Coronary artery (tissue), 2 donors: Measurements from ENCODE around the gene TMEM167B.

Experiments used
- DNase-seq: peaks from one replicate; pipeline ENCODE4 v3.0.0-alpha.2; 2017; ENCODE audit warnings: low spot score
- H3K27ac ChIP-seq, 2 donors: fragments of 200-600 bp; sonication (generic); one replicate each; pipeline ENCODE4 v1.5.1; 2016 to 2019
- H3K4me3 ChIP-seq: fragments of 200-600 bp; sonication (generic); 2 replicates; pipeline ENCODE4 v1.5.1; 2016; ENCODE audit warnings: mild to moderate bottlenecking, moderate library complexity
- TF ChIP-seq, protein P1 (sequence below): fragments of 200-600 bp; sonication (generic); IDR thresholded peaks from one replicate; pipeline ENCODE4 v1.5.1; 2019; ENCODE audit warnings: antibody characterized with exemption

Gene TMEM167B

DNA sequence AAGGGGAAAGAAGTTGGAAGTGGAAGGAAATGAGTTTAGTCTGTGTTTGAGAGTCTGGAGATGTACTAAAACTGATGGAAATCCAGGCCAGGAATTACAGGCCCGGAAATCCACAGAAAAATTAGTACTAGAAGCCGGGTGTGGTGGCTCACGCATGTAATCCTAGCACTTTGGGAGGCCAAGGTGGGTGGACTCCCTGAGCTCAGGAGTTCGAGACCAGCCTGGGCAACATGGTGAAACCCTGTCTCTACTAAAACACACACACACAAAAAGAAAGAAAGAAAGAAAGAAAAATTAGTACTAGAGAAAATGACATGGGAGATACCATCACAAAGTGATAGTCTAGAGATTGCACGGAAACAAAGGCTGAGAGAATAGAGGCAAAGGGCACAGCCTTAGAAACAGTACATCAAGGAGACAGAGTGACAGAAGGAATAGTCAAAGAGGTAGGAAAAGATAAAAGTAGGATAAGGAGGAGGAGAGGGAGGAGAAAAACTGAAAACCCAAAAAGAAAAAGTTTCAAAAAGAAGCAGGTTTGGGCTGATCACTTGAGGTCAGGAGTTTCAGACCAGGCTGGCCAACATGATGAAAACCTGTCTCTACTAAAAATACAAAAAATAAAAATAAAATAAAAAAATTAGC, 10.0 kb upstream of the TMEM167B start:
- TF ChIP-seq, protein P1, sequence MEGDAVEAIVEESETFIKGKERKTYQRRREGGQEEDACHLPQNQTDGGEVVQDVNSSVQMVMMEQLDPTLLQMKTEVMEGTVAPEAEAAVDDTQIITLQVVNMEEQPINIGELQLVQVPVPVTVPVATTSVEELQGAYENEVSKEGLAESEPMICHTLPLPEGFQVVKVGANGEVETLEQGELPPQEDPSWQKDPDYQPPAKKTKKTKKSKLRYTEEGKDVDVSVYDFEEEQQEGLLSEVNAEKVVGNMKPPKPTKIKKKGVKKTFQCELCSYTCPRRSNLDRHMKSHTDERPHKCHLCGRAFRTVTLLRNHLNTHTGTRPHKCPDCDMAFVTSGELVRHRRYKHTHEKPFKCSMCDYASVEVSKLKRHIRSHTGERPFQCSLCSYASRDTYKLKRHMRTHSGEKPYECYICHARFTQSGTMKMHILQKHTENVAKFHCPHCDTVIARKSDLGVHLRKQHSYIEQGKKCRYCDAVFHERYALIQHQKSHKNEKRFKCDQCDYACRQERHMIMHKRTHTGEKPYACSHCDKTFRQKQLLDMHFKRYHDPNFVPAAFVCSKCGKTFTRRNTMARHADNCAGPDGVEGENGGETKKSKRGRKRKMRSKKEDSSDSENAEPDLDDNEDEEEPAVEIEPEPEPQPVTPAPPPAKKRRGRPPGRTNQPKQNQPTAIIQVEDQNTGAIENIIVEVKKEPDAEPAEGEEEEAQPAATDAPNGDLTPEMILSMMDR = no peak
- no peak for DNase-seq
- Histone ChIP-seq H3K4me3 (no peak overlapping the region), H3K27ac (peak overlapping the region in 1 of 2 donors; percentile 69)

DNA sequence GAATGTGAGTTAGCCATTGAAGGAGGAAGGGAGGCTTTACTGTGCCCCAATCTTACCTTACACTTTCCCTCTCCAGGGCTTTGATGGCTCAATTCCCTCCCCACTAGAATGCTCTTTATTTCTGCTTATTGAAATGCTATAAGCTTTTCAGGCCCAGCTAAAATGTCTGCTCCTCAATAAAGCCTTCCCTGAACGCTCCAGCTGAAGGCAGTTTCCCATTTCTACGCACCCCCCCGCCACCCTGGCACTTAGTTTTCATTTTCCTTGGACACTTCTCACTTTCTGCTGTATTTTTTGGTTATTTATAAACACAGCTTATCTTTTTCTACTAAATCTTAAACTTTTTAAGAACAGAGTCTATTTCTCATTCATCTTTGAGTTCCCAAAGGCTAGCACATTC, 7.1 kb upstream of the TMEM167B start:
- Histone ChIP-seq H3K27ac (no peak overlapping the region), H3K4me3 (no peak overlapping the region)
- TF ChIP-seq, protein P1 = no peak
- no peak for DNase-seq

DNA sequence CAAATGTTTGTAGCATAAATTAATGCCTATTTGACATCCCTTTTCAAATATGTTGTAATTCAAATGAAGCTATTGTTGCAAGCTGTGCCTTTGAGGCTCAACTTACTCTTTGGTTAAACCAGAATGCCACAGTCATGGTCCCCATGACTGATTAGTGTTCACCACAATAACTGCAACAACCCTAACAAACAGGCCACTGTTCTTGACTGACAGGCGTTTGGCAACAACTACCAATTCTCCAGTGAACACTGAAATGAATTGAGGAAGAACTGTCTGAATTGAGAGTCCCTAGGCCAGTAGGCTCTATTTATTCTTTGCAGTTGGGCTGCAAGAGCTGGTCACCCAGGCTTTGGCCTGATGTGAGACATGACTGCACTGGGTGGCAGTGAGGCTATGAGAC, 6.6 kb upstream of the TMEM167B start:
- Histone ChIP-seq H3K27ac (no peak overlapping the region), H3K4me3 (no peak overlapping the region)
- no peak for DNase-seq
- TF ChIP-seq, protein P1 = no peak

DNA sequence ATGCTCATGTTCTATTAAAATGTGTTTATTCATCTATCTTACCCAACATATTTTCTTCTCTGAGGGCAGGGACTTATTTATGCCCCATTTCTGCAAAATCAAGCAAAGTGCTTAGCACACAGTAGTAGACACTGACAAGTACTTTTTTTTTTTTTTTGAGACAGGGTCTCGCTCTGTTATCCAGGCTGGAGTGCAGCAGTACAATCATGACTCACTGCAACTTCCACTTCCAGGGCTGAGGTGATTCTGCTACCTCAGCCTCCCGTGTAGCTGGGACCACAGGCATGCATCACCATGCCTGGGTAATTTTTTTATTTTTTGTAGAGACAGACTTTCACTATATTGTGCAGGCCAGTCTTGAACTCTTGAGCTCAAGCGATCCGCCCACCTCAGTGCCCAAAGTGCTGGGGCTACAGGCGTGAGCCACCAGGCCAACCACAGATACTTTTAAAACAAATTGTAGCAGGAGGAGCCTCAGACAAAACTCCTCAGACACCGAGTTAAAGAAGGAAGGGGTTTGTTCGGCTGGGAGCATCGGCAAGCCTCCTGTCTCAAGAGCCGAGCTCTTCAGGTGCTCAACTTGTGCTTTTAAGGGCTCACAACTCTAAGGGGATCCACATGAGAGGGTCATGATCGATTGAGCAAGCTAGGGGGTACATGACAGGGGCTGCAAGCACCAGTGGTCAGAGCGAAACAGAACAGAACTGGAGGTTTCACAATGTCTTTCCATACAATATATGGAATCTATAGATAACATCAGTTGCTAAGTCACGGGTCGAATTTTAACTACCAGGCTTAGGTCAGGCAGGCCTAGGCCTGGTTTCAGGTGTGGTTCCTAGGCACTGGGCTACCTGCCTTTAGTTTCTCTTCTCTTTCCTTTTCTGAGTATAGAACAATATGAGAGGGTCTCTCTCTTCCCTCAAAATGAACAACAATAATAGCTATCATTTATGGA, 5.7 kb upstream of the TMEM167B start:
- TF ChIP-seq, protein P1 = no peak
- H3K4me3 ChIP-seq = no peak overlapping the region
- no peak overlapping the region for H3K27ac ChIP-seq
- DNase-seq = no peak

DNA sequence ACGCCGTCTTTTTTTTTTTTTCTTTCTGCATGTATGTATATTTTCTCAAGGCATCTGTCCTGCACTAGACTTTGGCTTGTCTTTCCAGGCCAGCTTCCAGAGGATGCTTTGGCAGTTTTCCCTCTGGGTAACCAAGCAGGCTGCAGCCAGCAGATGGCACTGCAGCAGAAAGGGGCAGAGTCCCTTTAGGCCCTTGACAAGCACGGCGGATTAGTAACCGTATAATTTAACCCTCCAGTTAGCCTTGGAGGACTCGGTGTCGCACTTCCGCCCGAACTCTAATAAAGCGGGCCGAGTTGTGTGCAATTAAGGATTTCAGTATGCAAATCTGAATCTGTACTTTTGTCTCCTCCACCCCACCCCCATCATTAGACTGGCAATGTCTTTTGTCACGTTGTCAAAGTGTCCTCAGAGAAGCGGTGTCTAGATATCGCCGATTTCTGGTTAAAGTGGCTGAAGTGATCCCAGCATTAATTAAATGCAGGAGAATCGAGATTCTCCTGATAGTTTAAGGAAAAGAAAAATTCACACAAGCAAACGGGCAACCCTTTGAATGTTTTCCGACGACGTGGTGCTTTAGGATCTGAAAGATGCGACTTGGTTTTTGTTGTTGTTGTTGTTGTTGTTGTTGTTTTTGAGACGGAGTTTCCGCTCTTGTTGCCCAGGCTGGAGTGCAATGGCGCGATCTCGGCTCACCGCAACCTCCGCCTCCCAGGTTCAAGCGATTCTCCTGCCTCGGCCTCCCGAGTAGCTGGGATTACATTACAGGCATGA, 1.1 kb upstream of the TMEM167B start:
- H3K27ac ChIP-seq = peak overlapping the region in 1 of 2 donors; percentile 98
- TF ChIP-seq, protein P1 = no peak
- no peak for DNase-seq
- H3K4me3 ChIP-seq = peak overlapping the region; percentile 95

DNA sequence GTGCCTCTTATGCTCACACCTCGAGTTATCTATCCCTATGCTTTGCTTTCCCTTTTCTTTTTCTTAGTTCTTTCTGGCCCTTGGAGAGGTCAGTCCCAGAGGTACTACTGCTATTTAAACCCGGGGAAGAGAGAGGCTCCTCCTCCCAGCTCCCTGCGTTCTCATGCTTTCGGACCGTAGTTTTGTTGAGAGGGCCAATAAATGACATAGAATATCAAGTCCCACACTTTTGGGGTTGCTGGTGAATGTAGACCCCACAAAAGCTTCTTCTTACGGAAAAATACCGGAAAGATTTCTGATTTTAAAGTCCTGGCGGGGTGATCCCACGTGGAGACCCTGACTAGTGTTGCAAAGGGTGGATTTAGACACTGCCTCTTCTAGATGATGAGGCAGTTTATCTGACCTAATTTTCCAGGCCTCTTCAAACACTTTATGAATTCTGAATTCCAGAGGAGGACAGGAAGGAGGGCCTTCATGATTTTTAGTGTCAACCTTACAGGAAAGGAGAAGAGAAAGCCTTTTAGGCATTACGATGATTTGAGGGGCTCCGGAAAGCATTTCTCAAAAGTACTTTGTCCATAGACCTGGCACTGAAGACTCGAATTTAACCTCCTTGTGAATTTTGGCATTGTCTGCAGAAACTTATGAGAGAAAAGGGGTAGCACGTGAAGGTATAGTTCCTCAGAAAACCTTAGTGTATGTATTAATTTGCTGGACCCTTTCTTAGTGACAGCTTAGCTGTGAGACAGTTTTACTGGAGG, 694 bp downstream of the TMEM167B start:
- H3K27ac ChIP-seq = peak overlapping the region; percentile 94 to 98
- peak overlapping the region; percentile 95 for H3K4me3 ChIP-seq
- DNase-seq = no peak
- TF ChIP-seq, protein P1 = no peak
